ENCODE results near the gene HESX1. TPM values are rescaled to one million over a fixed set of nuclear protein-coding genes. Genes with fewer than 3 reads are reported as not detected.

HESX1 gene
- total RNA-seq, 1 experiment from 2014 or later, result 1.3 TPM

DNA sequence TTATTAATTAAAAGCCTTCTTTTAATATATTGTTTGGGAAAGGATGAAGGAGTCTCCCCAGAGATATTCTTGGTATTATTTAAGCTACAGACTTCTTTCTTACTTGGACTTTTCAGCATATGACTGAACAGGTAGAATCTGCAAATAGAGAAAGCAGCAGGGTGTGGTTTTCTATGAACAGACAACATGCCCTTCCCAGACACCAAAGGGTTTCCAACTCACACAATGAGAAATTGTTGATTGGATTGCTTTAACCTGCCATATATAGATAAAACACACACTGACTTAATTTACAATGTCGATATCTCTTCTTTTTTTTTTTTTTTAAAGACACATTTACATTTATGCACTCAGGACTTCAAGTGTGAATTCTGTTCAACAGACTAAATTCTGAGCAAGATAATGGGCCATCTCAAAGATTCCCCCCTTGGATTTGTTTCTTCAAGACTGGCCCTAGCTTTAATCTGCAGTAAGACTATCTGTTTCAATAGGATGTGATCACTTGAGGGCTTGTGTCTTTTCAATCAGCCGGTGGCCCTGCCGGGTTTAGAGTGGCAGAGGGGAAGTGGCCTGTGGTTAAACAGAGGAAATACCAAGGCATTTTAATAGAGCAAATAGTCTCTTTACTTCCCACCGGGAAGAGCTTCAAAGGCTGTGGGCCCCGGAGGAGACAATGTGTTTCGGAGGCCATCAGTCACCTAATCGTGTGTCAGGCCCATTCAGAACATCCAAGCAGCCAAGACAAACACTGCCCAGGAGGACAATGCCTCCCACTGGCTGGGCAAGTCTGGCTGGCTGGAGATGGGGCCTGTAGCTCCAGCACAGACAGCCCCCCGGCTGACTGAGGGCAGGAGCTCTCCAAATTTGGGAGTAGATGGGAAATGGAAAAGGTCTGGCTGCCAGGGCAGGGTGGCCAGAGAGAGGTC, 40.7 kb downstream of the HESX1 start:
- TF ChIP-seq, protein P1, sequence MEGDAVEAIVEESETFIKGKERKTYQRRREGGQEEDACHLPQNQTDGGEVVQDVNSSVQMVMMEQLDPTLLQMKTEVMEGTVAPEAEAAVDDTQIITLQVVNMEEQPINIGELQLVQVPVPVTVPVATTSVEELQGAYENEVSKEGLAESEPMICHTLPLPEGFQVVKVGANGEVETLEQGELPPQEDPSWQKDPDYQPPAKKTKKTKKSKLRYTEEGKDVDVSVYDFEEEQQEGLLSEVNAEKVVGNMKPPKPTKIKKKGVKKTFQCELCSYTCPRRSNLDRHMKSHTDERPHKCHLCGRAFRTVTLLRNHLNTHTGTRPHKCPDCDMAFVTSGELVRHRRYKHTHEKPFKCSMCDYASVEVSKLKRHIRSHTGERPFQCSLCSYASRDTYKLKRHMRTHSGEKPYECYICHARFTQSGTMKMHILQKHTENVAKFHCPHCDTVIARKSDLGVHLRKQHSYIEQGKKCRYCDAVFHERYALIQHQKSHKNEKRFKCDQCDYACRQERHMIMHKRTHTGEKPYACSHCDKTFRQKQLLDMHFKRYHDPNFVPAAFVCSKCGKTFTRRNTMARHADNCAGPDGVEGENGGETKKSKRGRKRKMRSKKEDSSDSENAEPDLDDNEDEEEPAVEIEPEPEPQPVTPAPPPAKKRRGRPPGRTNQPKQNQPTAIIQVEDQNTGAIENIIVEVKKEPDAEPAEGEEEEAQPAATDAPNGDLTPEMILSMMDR (IDR thresholded peaks at IDR 0.05; ENCODE audit: unreplicated experiment), result no peak
- BruUV-seq (replicated peaks), result no TSS peak
- Mint-ChIP-seq H3K36me3 (ENCODE audit: insufficient read depth, unreplicated experiment) (peaks cover 11% of the 10 kb centered on the region), H3K4me3 (ENCODE audit: unreplicated experiment) (no peak overlapping the region), H3K27me3 (ENCODE audit: insufficient read depth, unreplicated experiment) (peaks cover 7% of the 10 kb centered on the region), H3K27ac (ENCODE audit: low read depth, unreplicated experiment) (no peak overlapping the region), H3K4me1 (ENCODE audit: insufficient read depth, unreplicated experiment) (no peaks in the 10 kb centered on the region), H3K9me3 (ENCODE audit: unreplicated experiment) (no peaks in the 10 kb centered on the region)
- CTCF ChIA-PET, result interaction anchor here (0.5 to 1.6 kb wide), 4 partner anchors 11 to 473 kb away, joined by 3 to 5 read pairs (median 4); no protein-coding TSS in a partner anchor
- no peak for DNase-seq (ENCODE audit: unreplicated experiment)
- intact Hi-C loops (cut with micrococcal nuclease), result no loop called here
- POLR2A ChIA-PET, result interaction anchor here (0.6 kb wide), 1 partner anchor 16 kb away, joined by 3 read pairs; no protein-coding TSS in a partner anchor

DNA sequence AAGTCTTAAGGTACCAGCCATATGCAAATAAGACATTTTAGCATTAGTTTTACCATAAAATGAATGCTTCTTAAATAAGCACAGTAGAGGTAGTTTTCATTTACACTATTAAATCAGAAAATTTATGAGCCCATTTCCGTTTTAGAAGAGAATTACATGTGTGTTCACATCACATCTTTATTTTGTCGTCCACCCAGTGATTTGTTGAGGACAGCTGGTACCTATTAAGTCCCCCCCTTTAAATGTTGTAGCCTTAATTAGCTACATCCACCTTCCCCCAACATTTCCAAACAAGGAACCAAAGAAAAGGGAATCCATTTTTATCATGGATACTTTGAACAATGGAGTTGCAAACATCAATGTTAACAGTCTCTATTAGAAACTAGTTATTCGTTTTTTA, 41.5 kb downstream of the HESX1 start:
- Mint-ChIP-seq H3K27me3 (ENCODE audit: insufficient read depth, unreplicated experiment) (peaks cover 7% of the 10 kb centered on the region), H3K9me3 (ENCODE audit: unreplicated experiment) (no peaks in the 10 kb centered on the region), H3K27ac (ENCODE audit: low read depth, unreplicated experiment) (no peak overlapping the region), H3K36me3 (ENCODE audit: insufficient read depth, unreplicated experiment) (peaks cover 11% of the 10 kb centered on the region), H3K4me1 (ENCODE audit: insufficient read depth, unreplicated experiment) (no peaks in the 10 kb centered on the region), H3K4me3 (ENCODE audit: unreplicated experiment) (no peak overlapping the region)
- ChIA-PET CTCF (interaction anchor here (1.6 kb wide), 1 partner anchor 12 kb away, joined by 5 read pairs; no protein-coding TSS in a partner anchor), POLR2A (interaction anchor here (0.6 kb wide), 1 partner anchor 68 kb away, joined by 3 read pairs; no protein-coding TSS in a partner anchor)
- DNase-seq (ENCODE audit: unreplicated experiment), result no peak
- intact Hi-C loops (cut with micrococcal nuclease), result no loop called here
- BruUV-seq (replicated peaks), result no TSS peak
- TF ChIP-seq, protein P1 (IDR thresholded peaks at IDR 0.05; ENCODE audit: unreplicated experiment), result no peak

- intact Hi-C loops (cut with micrococcal nuclease), result no loop called here
- Mint-ChIP-seq H3K27me3 (ENCODE audit: insufficient read depth, unreplicated experiment) (peaks cover under 1% of the 10 kb centered on the region), H3K4me1 (ENCODE audit: insufficient read depth, unreplicated experiment) (no peaks in the 10 kb centered on the region), H3K9me3 (ENCODE audit: unreplicated experiment) (no peaks in the 10 kb centered on the region), H3K27ac (ENCODE audit: low read depth, unreplicated experiment) (no peak overlapping the region), H3K36me3 (ENCODE audit: insufficient read depth, unreplicated experiment) (peaks cover 11% of the 10 kb centered on the region), H3K4me3 (ENCODE audit: unreplicated experiment) (no peak overlapping the region)
- TF ChIP-seq, protein P1 (IDR thresholded peaks at IDR 0.05; ENCODE audit: unreplicated experiment), result no peak
- DNase-seq (ENCODE audit: unreplicated experiment), result no peak
- no TSS peak for BruUV-seq (replicated peaks)
- CTCF ChIA-PET, result interaction anchor here (0.6 to 1.6 kb wide), 2 partner anchors 13 to 689 kb away, joined by 3 to 5 read pairs; no protein-coding TSS in a partner anchor
- POLR2A ChIA-PET, result interaction anchor here (0.6 kb wide), 1 partner anchor 59 kb away, joined by 4 read pairs; no protein-coding TSS in a partner anchor
Measured at GRCh38 chr3:57157545-57157944, 42.2 kb downstream of the HESX1 start.

DNA sequence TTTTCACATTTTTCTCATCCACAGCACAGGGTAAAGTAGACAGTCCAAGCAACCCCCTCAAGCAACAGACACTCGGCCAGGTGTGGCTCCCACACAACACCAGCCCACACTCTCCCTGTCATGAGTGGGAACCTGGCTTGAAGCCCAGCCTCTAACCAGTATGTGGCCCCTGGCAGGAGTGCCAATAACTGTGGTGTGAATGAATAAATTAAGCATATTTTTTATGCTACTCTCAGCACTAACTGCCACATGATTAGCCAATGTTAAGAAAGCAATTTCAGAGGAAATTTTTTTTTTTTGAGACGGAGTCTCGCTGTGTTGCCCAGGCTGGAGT, 44.5 kb downstream of the HESX1 start:
- intact Hi-C loops (cut with micrococcal nuclease), result no loop called here
- ChIA-PET POLR2A (no interaction called here), CTCF (no interaction called here)
- Mint-ChIP-seq H3K4me1 (ENCODE audit: insufficient read depth, unreplicated experiment) (no peaks in the 10 kb centered on the region), H3K4me3 (ENCODE audit: unreplicated experiment) (no peak overlapping the region), H3K36me3 (ENCODE audit: insufficient read depth, unreplicated experiment) (peaks cover 2% of the 10 kb centered on the region), H3K27me3 (ENCODE audit: insufficient read depth, unreplicated experiment) (no peaks in the 10 kb centered on the region), H3K27ac (ENCODE audit: low read depth, unreplicated experiment) (no peak overlapping the region), H3K9me3 (ENCODE audit: unreplicated experiment) (no peaks in the 10 kb centered on the region)
- BruUV-seq (replicated peaks), result no TSS peak
- DNase-seq (ENCODE audit: unreplicated experiment), result no peak
- TF ChIP-seq, protein P1 (IDR thresholded peaks at IDR 0.05; ENCODE audit: unreplicated experiment), result no peak
